ENCODE results near the gene RPL13.

DNA sequence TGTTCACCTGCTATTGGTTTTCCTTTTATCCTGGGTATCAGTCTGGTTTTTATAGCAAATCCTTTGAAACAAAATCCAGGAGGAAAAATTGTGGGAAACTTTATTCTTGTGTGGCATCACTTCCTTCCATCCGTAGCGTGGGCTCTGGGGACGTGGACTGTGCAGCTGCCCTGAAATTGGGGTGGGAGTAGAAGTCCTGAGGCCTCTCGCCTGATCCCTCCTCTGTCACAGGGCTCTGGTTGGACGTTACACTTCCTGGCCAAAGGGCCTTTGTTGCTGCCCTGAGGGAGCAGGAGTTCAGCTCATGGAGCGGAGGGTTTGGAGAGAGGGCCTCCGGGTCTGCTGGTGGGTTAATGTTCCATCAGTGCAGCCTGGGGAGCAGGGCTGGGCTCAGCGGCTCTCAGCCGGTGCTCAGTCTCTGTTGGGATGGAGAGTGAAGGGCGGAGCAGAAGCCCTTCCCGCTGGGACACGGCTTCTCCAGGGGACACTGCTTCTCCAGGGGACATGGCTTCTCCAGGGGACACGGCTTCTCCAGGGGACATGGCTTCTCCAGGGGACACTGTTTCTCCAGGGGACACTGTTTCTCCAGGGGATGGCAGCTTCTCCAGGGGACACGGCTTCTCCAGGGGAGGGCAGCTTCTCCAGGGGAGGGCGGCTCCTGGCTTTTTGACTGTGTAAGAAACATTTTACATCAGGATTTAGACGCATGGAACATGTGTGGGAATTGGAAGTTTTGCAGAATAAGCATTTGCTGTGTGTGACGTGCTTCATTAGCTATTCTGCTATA is 15.2 kb upstream of the RPL13 start:
- TF ChIP-seq, protein P1, sequence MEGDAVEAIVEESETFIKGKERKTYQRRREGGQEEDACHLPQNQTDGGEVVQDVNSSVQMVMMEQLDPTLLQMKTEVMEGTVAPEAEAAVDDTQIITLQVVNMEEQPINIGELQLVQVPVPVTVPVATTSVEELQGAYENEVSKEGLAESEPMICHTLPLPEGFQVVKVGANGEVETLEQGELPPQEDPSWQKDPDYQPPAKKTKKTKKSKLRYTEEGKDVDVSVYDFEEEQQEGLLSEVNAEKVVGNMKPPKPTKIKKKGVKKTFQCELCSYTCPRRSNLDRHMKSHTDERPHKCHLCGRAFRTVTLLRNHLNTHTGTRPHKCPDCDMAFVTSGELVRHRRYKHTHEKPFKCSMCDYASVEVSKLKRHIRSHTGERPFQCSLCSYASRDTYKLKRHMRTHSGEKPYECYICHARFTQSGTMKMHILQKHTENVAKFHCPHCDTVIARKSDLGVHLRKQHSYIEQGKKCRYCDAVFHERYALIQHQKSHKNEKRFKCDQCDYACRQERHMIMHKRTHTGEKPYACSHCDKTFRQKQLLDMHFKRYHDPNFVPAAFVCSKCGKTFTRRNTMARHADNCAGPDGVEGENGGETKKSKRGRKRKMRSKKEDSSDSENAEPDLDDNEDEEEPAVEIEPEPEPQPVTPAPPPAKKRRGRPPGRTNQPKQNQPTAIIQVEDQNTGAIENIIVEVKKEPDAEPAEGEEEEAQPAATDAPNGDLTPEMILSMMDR (IDR thresholded peaks at IDR 0.05): no peak
- TF ChIP-seq POLR2AphosphoS5 (IDR thresholded peaks at IDR 0.05) (no peak), EP300 (IDR thresholded peaks at IDR 0.05; ENCODE audit: low read depth) (no peak)
